OCI-LY1 (cell line): ENCODE data around the gene ARID3A.

ENCODE experiments used
- H2AFZ ChIP-seq: fragments of 200-600 bp; sonication (generic), shearing (Covaris generic); 2 replicates; pipeline ENCODE4 v1.6.0; 2014; ENCODE audit warnings: antibody characterized with exemption, mild to moderate bottlenecking, low read length
- H3F3A ChIP-seq: fragments of 200-600 bp; sonication (generic), shearing (Covaris generic); 2 replicates; pipeline ENCODE4 v1.6.0; 2014; ENCODE audit warnings: mild to moderate bottlenecking, antibody characterized with exemption, low read length, moderate library complexity; ENCODE audit not compliant: insufficient read depth
- H3K27ac ChIP-seq: fragments of 200-600 bp; sonication (generic); 2 replicates; pipeline ENCODE4 v1.5.1; 2014; ENCODE audit warnings: low read length, mixed run types, mild to moderate bottlenecking, low read depth; ENCODE audit not compliant: poor library complexity, severe bottlenecking
- H3K27me3 ChIP-seq: fragments of 200-600 bp; sonication (generic); 2 replicates; pipeline ENCODE4 v1.6.0; 2014; ENCODE audit warnings: antibody characterized with exemption, mild to moderate bottlenecking, low read length, moderate library complexity; ENCODE audit not compliant: insufficient read depth
- H3K36me3 ChIP-seq: fragments of 200-600 bp; sonication (generic); 2 replicates; pipeline ENCODE4 v1.6.1; 2014; ENCODE audit warnings: mild to moderate bottlenecking, antibody characterized with exemption, low read length, moderate library complexity, mixed read lengths; ENCODE audit not compliant: insufficient read depth
- H3K4me1 ChIP-seq: fragments of 200-600 bp; sonication (generic); 2 replicates; pipeline ENCODE4 v1.5.1; 2014; ENCODE audit warnings: mild to moderate bottlenecking, low read length, moderate library complexity; ENCODE audit not compliant: insufficient read depth, severe bottlenecking
- H3K4me2 ChIP-seq: fragments of 200-600 bp; sonication (generic), shearing (Covaris generic); 2 replicates; pipeline ENCODE4 v1.6.1; 2014; ENCODE audit warnings: low read length
- H3K4me3 ChIP-seq: fragments of 200-600 bp; sonication (generic); 2 replicates; pipeline ENCODE4 v1.5.1; 2014; ENCODE audit warnings: low read length, low read depth, mild to moderate bottlenecking, mixed read lengths; ENCODE audit not compliant: poor library complexity, severe bottlenecking
- H3K79me2 ChIP-seq: fragments of 200-600 bp; shearing (Covaris generic); 2 replicates; pipeline ENCODE4 v1.6.1; 2016; ENCODE audit warnings: mixed run types, low read length, mixed read lengths; ENCODE audit not compliant: insufficient read depth
- H3K9ac ChIP-seq: fragments of 200-600 bp; sonication (generic), shearing (Covaris generic); 2 replicates; pipeline ENCODE4 v1.6.1; 2014; ENCODE audit warnings: mild to moderate bottlenecking, low read length, mixed read lengths
- H3K9me2 ChIP-seq: fragments of 200-600 bp; sonication (generic), shearing (Covaris generic); 2 replicates; pipeline ENCODE4 v1.6.1; 2014; ENCODE audit warnings: low read depth, mild to moderate bottlenecking, low read length, mixed read lengths
- H3K9me3 ChIP-seq: fragments of 200-600 bp; shearing (Covaris generic); 2 replicates; pipeline ENCODE4 v1.6.1; 2014; ENCODE audit warnings: low read length, mixed read lengths
- H4K20me1 ChIP-seq: fragments of 200-600 bp; sonication (generic), shearing (Covaris generic); 2 replicates; pipeline ENCODE4 v1.6.0; 2016; ENCODE audit warnings: mild to moderate bottlenecking, low read length; ENCODE audit not compliant: insufficient read depth
- CTCF ChIP-seq: fragments of 200-600 bp; sonication (generic), shearing (Covaris generic); IDR thresholded peaks from 2 replicates; pipeline ENCODE4 v1.5.1; 2017; ENCODE audit warnings: mild to moderate bottlenecking, antibody characterized with exemption, low read length, moderate library complexity, mixed read lengths
- EZH2 ChIP-seq: fragments of 200-600 bp; sonication (generic), shearing (Covaris generic); IDR thresholded peaks from 2 replicates; pipeline ENCODE4 v1.8.0; 2017; ENCODE audit warnings: borderline replicate concordance, mixed run types, mild to moderate bottlenecking, antibody characterized with exemption, low read length, moderate library complexity, mixed read lengths

ARID3A gene

GRCh38 chr19:933553-933882, 7.7 kb downstream of the ARID3A start:
- Histone ChIP-seq H3K4me3 (no peak overlapping the region), H2AFZ (no peak overlapping the region), H4K20me1 (no peaks in the 10 kb centered on the region), H3K27me3 (peaks cover 18% of the 10 kb centered on the region), H3K36me3 (no peaks in the 10 kb centered on the region), H3K9me2 (no peaks in the 10 kb centered on the region), H3K9ac (no peak overlapping the region), H3K79me2 (no peaks in the 10 kb centered on the region), H3K4me1 (no peaks in the 10 kb centered on the region), H3F3A (no peaks in the 10 kb centered on the region), H3K4me2 (no peak overlapping the region), H3K27ac (no peak overlapping the region), H3K9me3 (0 out of 2 replicates have a peak, but pooled peaks cover 2% of the 10 kb centered on the region)
- no peak for TF ChIP-seq EZH2
- no peak for TF ChIP-seq CTCF

GRCh38 chr19:934197-934840, 8.5 kb downstream of the ARID3A start:
- Histone ChIP-seq H3F3A (no peaks in the 10 kb centered on the region), H3K4me1 (no peaks in the 10 kb centered on the region), H3K9me2 (no peaks in the 10 kb centered on the region), H3K4me2 (no peak overlapping the region), H4K20me1 (no peaks in the 10 kb centered on the region), H3K9me3 (0 out of 2 replicates have a peak, but pooled peaks cover 2% of the 10 kb centered on the region), H3K9ac (no peak overlapping the region), H2AFZ (no peak overlapping the region), H3K79me2 (no peaks in the 10 kb centered on the region), H3K27me3 (peaks cover 19% of the 10 kb centered on the region), H3K4me3 (no peak overlapping the region), H3K36me3 (no peaks in the 10 kb centered on the region), H3K27ac (no peak overlapping the region)
- TF ChIP-seq EZH2 = no peak
- no peak for TF ChIP-seq CTCF

GRCh38 chr19:934865-935479, 9.1 kb downstream of the ARID3A start:
- no peaks in the 10 kb centered on the region for H3K4me1 ChIP-seq
- no peaks in the 10 kb centered on the region for H3K9me2 ChIP-seq
- peaks cover 25% of the 10 kb centered on the region; the same call in 1 of the 2 replicates for H3K27me3 ChIP-seq
- no peak overlapping the region for H3K4me2 ChIP-seq
- TF ChIP-seq CTCF = no peak
- no peaks in the 10 kb centered on the region for H3F3A ChIP-seq
- no peak overlapping the region for H2AFZ ChIP-seq
- H4K20me1 ChIP-seq = no peaks in the 10 kb centered on the region
- H3K36me3 ChIP-seq = no peaks in the 10 kb centered on the region
- H3K9me3 ChIP-seq = 0 out of 2 replicates have a peak, but pooled peaks cover 2% of the 10 kb centered on the region
- H3K4me3 ChIP-seq = no peak overlapping the region
- no peak overlapping the region for H3K27ac ChIP-seq
- H3K9ac ChIP-seq = no peak overlapping the region
- no peaks in the 10 kb centered on the region for H3K79me2 ChIP-seq
